ENCODE data around the gene DOCK10. TPM values are rescaled to one million over a fixed set of nuclear protein-coding genes. Genes with fewer than 3 reads are reported as not detected.
A peak's percentile ranks its signal among the peaks of the same experiment; 100 is the strongest.

Gene DOCK10
- total RNA-seq, 1 experiment from 2014 or later = 28.9 TPM

DNA sequence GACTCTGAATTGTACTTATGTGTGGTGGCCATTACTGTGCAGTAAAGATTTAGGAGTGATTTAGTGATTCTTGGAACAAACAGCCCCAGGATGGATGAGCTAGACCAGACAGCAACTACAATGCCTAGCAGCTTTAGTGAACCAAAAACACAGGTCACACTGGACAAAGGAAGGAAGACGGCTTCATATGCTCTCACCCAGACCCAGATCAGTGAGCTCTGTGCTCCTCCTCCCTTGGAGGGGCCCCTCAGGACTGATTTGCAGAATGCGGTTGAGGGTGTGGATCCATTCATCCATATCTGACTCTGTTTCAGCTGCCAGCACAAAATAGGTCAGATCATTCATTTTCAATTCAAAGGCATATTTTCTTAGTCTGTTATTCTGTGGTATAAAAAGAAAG, 166.4 kb downstream of the DOCK10 start:
- Histone ChIP-seq H2AFZ (no peak overlapping the region), H3K9me3 (ENCODE audit: insufficient read depth, low read depth) (no peaks in the 10 kb centered on the region), H3K36me3 (ENCODE audit: low read depth) (no peaks in the 10 kb centered on the region), H3K4me3 (no peak overlapping the region), H4K20me1 (ENCODE audit: insufficient read depth) (no peaks in the 10 kb centered on the region), H3K4me1 (replicated peaks; ENCODE audit: insufficient read depth) (no peaks in the 10 kb centered on the region), H3K4me2 (no peak overlapping the region), H3K79me2 (ENCODE audit: low read depth) (no peaks in the 10 kb centered on the region), H3K9me2 (ENCODE audit: insufficient read depth) (no peaks in the 10 kb centered on the region), H3F3A (ENCODE audit: insufficient read depth, low read depth) (no peaks in the 10 kb centered on the region), H3K27me3 (ENCODE audit: insufficient read depth, low read depth) (no peaks in the 10 kb centered on the region), H3K27ac (no peak overlapping the region)
- intact Hi-C loops (cut with micrococcal nuclease; ENCODE audit: unreplicated experiment) = no loop called here
- no TSS peak for BruUV-seq (replicated peaks)
- TF ChIP-seq EZH2 (IDR thresholded peaks at IDR 0.05; ENCODE audit: low read depth) = no peak
- TF ChIP-seq, protein P1, sequence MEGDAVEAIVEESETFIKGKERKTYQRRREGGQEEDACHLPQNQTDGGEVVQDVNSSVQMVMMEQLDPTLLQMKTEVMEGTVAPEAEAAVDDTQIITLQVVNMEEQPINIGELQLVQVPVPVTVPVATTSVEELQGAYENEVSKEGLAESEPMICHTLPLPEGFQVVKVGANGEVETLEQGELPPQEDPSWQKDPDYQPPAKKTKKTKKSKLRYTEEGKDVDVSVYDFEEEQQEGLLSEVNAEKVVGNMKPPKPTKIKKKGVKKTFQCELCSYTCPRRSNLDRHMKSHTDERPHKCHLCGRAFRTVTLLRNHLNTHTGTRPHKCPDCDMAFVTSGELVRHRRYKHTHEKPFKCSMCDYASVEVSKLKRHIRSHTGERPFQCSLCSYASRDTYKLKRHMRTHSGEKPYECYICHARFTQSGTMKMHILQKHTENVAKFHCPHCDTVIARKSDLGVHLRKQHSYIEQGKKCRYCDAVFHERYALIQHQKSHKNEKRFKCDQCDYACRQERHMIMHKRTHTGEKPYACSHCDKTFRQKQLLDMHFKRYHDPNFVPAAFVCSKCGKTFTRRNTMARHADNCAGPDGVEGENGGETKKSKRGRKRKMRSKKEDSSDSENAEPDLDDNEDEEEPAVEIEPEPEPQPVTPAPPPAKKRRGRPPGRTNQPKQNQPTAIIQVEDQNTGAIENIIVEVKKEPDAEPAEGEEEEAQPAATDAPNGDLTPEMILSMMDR (conservative IDR thresholded peaks at IDR 0.05) = no peak
- CTCF ChIA-PET = no interaction called here
- POLR2A ChIA-PET (ENCODE audit: unreplicated experiment) = no interaction called here
- DNase-seq = no peak

DNA sequence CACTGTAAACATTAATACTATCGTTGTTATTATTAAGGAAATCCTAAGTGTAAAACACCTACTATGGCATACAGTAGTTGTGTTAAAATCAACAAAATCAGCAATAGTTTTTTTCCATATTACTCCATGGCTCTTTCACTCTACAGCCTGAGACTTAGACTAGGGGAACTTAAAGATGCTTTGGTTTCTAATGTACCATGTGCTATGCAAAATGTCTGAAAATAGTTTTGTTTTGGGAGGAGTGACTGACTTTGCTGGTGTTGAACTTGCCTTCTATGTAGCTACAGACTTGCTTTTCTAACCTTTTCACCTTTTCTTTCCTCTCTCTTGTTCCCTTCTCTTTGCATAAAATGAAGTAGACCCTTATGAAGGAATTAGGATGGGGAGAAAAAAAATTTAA, 167.1 kb downstream of the DOCK10 start:
- CTCF ChIA-PET = no interaction called here
- no peak overlapping the region for H2AFZ ChIP-seq
- TF ChIP-seq EZH2 (IDR thresholded peaks at IDR 0.05; ENCODE audit: low read depth) = no peak
- TF ChIP-seq, protein P1 (conservative IDR thresholded peaks at IDR 0.05) = no peak
- no peaks in the 10 kb centered on the region for H3K9me3 ChIP-seq (ENCODE audit: insufficient read depth, low read depth)
- no peaks in the 10 kb centered on the region for H3K4me1 ChIP-seq (replicated peaks; ENCODE audit: insufficient read depth)
- no TSS peak for BruUV-seq (replicated peaks)
- H4K20me1 ChIP-seq (ENCODE audit: insufficient read depth) = no peaks in the 10 kb centered on the region
- H3K9me2 ChIP-seq (ENCODE audit: insufficient read depth) = no peaks in the 10 kb centered on the region
- intact Hi-C loops (cut with micrococcal nuclease; ENCODE audit: unreplicated experiment) = no loop called here
- no peak overlapping the region for H3K4me2 ChIP-seq
- H3K27me3 ChIP-seq (ENCODE audit: insufficient read depth, low read depth) = no peaks in the 10 kb centered on the region
- H3K79me2 ChIP-seq (ENCODE audit: low read depth) = no peaks in the 10 kb centered on the region
- no peak for DNase-seq
- H3F3A ChIP-seq (ENCODE audit: insufficient read depth, low read depth) = no peaks in the 10 kb centered on the region
- no peak overlapping the region for H3K27ac ChIP-seq
- H3K4me3 ChIP-seq = no peak overlapping the region
- POLR2A ChIA-PET (ENCODE audit: unreplicated experiment) = no interaction called here
- H3K36me3 ChIP-seq (ENCODE audit: low read depth) = no peaks in the 10 kb centered on the region

DNA sequence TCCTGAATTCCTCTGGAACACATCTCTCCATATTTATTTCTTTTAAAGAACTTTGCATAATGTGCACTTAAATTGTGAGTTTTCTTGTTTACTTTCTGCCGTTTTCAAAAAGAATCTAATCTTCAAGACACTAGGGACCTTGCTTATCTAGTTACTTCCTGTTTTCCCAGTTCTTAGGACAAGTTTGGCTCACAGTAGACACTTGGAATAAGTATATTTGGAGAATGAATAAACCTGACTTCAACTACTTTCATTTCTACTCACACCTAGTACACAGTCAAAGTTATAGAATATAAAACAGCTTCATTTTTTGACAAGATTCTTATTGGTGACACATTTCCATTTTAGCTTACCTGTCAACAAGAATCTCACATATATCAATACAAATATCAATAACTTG, 170.5 kb downstream of the DOCK10 start:
- Histone ChIP-seq H3K9me3 (ENCODE audit: insufficient read depth, low read depth) (no peaks in the 10 kb centered on the region), H4K20me1 (ENCODE audit: insufficient read depth) (no peaks in the 10 kb centered on the region), H3K4me3 (no peak overlapping the region), H2AFZ (0 out of 2 replicates have a peak overlapping the region, but pooled peaks have one; percentile 20), H3K4me1 (replicated peaks; ENCODE audit: insufficient read depth) (no peaks in the 10 kb centered on the region), H3K27ac (no peak overlapping the region), H3K4me2 (no peak overlapping the region), H3F3A (ENCODE audit: insufficient read depth, low read depth) (no peaks in the 10 kb centered on the region), H3K36me3 (ENCODE audit: low read depth) (no peaks in the 10 kb centered on the region), H3K79me2 (ENCODE audit: low read depth) (no peaks in the 10 kb centered on the region), H3K9me2 (ENCODE audit: insufficient read depth) (no peaks in the 10 kb centered on the region), H3K27me3 (ENCODE audit: insufficient read depth, low read depth) (no peaks in the 10 kb centered on the region)
- BruUV-seq (replicated peaks) = no TSS peak
- ChIA-PET CTCF (no interaction called here), POLR2A (ENCODE audit: unreplicated experiment) (no interaction called here)
- no peak for TF ChIP-seq EZH2 (IDR thresholded peaks at IDR 0.05; ENCODE audit: low read depth)
- TF ChIP-seq, protein P1 (conservative IDR thresholded peaks at IDR 0.05) = no peak
- no peak for DNase-seq
- intact Hi-C loops (cut with micrococcal nuclease; ENCODE audit: unreplicated experiment) = no loop called here

Measured in PC-9 (cell line).